Motor neuron (in vitro differentiated cells): Measurements from ENCODE around the gene DLL1. TPM values are rescaled to one million over a fixed set of nuclear protein-coding genes. Genes with fewer than 3 reads are reported as not detected.

Experiments used
- ATAC-seq, 8 experiments: fragments of 200-7000 bp; cut with Tn5 transposase; replicated peaks in 6 of 8; 2 replicates each; pipeline ENCODE4 v1.8.0; 2021; ENCODE audit warnings: mild to moderate bottlenecking in 8 of 8, moderate library complexity in 8 of 8
- H3K27ac ChIP-seq, 2 donors: fragments of 250-450 bp; sonication (Bioruptor Pico); 2 replicates each; pipeline ENCODE4 v1.9.0; 2021; ENCODE audit warnings: antibody characterized with exemption in 2 of 2, mild to moderate bottlenecking in 2 of 2, moderate library complexity in 1 of 2
- H3K4me1 ChIP-seq, 2 donors: fragments of 250-450 bp; sonication (Bioruptor Pico); replicated peaks in 1 of 2; 2 replicates each; pipeline ENCODE4 v1.6.1; 2021; ENCODE audit warnings: antibody characterized with exemption in 2 of 2, mild to moderate bottlenecking in 2 of 2, moderate library complexity in 1 of 2
- H3K4me3 ChIP-seq, 5 donors: fragments of 250-450 bp; sonication (Bioruptor Pico); 2 replicates each; pipeline ENCODE4 v1.9.0; 2021; ENCODE audit warnings: antibody characterized with exemption in 5 of 5, mild to moderate bottlenecking in 5 of 5, moderate library complexity in 4 of 5
- WGBS, 10 experiments: fragments of 450-650 bp; shearing (Covaris generic); methylation state at CpG; one replicate each; pipeline ENCODE4 v1.0.0; 2022; 5-methylcytosine and 5-hydroxymethylcytosine counted together
- in situ Hi-C, 9 experiments: fragments of 400-800 bp; cut with MboI; loops; one replicate each; pipeline ENCODE4 v1.15.0; 2021; ENCODE audit warnings: low sequenced_read_pairs in 9 of 9, low pct_unique_long_range_greater_than_20kb in 2 of 9; ENCODE audit not compliant: unreplicated experiment in 9 of 9
- total RNA-seq, 8 experiments: library from RNA; unstranded; fragments of 300-600 nt; gene quantifications; 2 replicates each; pipeline versions ENCODE4 v1.2.3 to v1.2.4, GENCODE V29; 2022

DLL1 gene
- total RNA-seq, 8 experiments from 2014 or later = 2.9 to 85.9 (median 10.7) TPM

DNA sequence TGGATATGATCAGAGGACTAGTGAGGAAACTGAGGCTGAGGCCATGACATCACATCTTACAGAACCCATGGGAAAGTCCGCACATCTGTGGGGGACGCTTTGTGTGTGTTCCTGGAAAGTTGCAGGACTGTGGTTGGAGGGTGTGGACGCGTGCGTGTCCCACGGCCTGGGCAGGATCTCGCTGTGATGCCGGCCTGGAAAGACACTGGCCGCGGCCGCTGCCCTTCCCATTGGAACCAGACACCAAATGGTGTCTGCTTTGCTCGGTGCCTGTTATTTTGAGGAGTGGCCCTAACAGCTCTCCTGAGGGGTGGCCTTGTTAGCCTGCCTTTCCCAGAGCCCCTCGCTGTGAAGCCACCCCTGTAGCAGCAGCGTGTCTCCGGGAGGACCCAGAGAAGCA, 41.1 kb downstream of the DLL1 start:
- Histone ChIP-seq H3K4me3 (no peak overlapping the region), H3K4me1 (peaks cover 36 to 43% of the 10 kb centered on the region in 2 donors), H3K27ac (no peak overlapping the region)
- in situ Hi-C loops = no loop called here
- WGBS, 10 experiments = 80 to 100% (median 88%) methylated on average over 1 to 4 of the region's 15 CpGs; no CpG with 5 or more reads in 6 of the 10 experiments
- ATAC-seq = no peak

DNA sequence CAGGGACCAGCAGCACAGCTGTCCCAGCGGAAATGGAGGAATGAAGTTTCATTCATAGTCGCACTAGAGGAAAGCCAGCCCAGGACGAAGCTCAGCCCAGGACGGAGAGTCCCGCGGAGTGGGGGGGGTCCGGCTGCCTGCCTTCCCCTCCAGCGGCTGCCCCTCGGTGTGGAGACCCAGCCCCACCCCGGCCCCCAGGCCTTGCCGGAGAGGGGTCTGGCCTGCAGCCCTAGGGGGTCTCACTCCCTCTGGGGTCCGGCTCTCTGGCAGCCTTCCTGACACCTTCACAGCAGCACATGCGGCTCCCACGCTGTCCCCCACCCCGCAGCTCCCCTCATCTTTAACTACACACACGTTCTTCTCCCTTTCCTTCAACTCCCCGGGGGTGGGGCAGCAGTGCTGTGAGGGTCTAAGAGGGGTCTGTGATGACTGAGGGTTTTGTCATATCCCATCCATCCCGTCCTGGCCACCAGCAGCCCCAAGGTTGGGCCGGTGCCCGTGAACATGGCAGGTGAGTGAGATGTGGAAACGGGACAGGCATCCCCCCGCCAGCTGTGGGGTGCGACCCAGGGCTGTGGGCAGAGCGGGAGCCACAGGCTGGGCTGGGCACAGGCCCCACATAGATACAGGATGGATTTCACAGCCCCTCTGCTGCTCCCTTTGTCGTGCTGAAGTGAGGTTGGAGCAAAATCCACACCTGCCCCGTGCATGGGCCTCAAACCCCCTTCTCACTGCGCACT, 41.8 kb downstream of the DLL1 start:
- no peak overlapping the region for H3K4me3 ChIP-seq
- in situ Hi-C loops = no loop called here

DNA sequence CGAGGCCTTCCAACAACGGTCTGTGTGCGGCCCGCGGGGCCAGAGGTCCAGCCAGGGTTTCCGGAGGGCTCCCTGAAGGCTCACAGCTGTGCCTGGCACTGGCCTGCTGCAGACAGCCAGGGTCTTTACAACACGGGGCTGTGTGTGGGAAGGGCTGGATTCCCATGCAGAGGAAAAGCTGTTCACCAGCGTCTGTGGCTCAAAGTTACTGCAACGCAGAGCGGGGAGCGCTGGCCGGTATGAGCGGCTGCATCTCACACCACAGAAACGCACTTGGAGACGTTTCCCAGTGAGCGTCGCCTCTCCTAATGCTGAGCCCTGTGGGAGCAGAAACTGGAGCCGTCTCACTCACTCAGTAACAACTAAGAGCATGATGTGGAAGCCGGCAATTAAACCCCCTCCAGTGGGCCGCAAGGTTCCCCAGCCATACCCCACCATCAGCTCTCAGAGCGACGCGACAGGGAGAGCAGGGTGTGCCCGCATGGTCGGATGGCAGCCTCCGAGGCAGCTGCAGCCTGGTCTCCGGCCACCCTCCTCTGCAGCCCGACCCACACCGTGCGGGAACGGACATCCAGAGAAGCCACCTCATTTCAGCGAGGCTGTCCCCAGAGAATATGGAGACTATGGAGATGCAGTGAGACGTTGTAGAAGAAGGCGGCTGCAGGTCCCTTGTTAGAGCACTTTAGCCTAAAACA, 42.6 kb downstream of the DLL1 start:
- WGBS, 10 experiments = 5 to 94% (median 75%) methylated on average over 2 to 24 of the region's 34 CpGs; no CpG with 5 or more reads in 1 of the 10 experiments
- ATAC-seq = peak in 1 of 8 experiments; percentile 17
- no peak overlapping the region for H3K4me3 ChIP-seq
- in situ Hi-C loops = no loop called here
- H3K27ac ChIP-seq = no peak overlapping the region
- peaks cover 49 to 59% of the 10 kb centered on the region in 2 donors for H3K4me1 ChIP-seq

More for the DNA sequence above, 41.8 kb downstream of the DLL1 start:
- H3K27ac ChIP-seq = no peak overlapping the region
- peaks cover 44 to 51% of the 10 kb centered on the region in 2 donors for H3K4me1 ChIP-seq
- ATAC-seq = no peak
- 90 to 100% (median 94%) methylated on average over 2 of the region's 27 CpGs; no CpG with 5 or more reads in 7 of the 10 experiments for WGBS, 10 experiments

DNA sequence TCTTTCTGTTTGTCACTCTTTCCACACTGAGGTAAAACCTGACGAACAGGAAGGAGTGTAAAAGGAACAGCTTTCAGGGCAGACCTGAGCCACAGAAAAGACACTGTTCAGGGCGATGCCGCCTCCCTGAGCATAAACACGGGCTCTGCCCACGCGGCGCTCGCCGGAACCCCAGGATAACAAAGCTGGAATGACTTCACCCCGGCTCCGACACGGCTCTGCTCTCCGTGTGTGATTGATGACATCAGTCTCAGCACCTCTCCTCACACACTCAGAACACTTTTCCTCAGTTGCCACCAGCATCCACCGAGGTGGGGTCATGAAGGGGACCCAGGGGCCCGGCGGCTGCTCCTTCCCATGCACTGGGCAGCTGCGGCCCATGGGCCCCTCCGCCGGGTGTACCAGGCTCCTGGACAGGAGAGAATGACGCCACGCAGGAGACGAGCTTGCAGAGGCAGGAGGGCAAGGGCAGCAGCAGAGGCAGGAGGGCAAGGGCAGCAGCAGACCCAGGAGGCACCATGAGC, 43.6 kb downstream of the DLL1 start:
- Histone ChIP-seq H3K27ac (no peak overlapping the region), H3K4me3 (no peak overlapping the region), H3K4me1 (peaks cover 58 to 67% of the 10 kb centered on the region in 2 donors)
- 20 to 100% (median 55%) methylated on average over 1 to 5 of the region's 22 CpGs; no CpG with 5 or more reads in 5 of the 10 experiments for WGBS, 10 experiments
- in situ Hi-C loops = no loop called here
- ATAC-seq = peak in 5 of 8 experiments; percentile 23 to 57 (median 50)

DNA sequence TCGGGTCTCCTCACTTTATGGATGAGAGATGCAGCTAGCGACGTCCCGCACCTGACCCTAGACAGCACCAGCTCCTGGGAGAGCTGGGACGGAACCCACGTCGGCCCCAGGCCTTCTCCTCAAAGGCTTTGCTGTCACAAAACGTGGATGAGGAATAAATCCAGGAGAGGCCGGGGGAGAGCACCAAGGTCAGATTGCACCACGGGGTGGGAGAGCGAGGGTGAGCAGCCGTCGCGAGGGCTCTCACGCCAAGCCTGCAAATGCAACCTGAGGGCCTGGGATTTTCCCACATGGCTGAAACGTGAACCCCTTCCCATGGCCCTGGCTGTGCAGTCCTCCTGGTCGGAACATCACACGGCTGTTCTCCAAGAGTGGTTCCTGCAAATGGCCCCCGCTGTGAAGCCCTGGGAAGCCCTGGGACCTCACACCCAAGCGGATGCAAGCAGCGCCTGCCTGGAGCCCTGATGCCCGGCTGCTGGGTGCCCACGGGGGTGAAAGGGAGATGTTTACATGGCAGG, 45.3 kb downstream of the DLL1 start:
- Histone ChIP-seq H3K4me1 (peaks cover 55 to 62% of the 10 kb centered on the region in 2 donors), H3K27ac (no peak overlapping the region), H3K4me3 (no peak overlapping the region)
- 27 to 91% (median 70%) methylated on average over 3 to 13 of the region's 23 CpGs; no CpG with 5 or more reads in 5 of the 10 experiments for WGBS, 10 experiments
- peak in 1 of 8 experiments; percentile 31 for ATAC-seq
- in situ Hi-C loops = no loop called here

DNA sequence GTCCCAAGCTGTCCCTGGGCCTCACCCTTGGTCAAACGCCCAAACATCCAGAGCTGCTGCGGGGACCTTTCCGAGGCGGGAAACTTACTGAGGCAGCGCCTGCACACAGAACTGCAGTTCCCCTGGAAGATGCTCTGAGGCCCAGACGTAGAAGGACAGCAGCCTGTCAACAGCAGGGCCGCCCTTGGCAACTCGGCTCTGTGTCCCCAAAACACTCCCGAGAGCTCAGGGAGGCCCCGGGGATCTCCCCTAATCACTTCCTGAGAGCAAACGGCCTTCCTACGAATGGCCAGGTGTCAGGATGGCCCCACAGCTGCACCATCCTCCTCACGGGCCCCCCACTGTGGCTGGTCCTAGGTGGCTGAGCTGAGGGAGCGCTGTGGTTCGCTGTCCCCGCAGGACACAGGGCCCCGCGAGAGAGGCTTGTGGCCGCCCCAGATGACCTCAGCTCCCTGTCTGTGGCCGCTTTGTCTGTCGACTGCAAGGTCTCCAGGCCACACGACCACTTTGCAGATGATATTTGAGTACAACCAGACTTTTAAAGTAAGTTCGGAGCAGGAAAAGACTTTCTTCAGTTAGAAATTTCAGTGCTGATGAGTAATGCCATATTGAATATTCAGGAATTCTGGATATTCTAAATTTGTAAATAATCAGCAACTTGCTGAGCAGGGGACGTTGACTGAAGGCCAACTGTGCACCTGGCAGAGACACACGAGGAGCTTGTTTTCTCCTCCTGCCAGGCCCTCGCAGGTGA, 46.0 kb downstream of the DLL1 start:
- in situ Hi-C loops = no loop called here
- no peak overlapping the region for H3K4me3 ChIP-seq
- 39 to 100% (median 67%) methylated on average over 1 to 12 of the region's 26 CpGs; no CpG with 5 or more reads in 1 of the 10 experiments for WGBS, 10 experiments
- H3K4me1 ChIP-seq = peaks cover 52 to 56% of the 10 kb centered on the region in 2 donors
- H3K27ac ChIP-seq = peak overlapping the region; percentile 9 to 56
- peak in 4 of 8 experiments; percentile 1 to 83 (median 70) for ATAC-seq

DNA sequence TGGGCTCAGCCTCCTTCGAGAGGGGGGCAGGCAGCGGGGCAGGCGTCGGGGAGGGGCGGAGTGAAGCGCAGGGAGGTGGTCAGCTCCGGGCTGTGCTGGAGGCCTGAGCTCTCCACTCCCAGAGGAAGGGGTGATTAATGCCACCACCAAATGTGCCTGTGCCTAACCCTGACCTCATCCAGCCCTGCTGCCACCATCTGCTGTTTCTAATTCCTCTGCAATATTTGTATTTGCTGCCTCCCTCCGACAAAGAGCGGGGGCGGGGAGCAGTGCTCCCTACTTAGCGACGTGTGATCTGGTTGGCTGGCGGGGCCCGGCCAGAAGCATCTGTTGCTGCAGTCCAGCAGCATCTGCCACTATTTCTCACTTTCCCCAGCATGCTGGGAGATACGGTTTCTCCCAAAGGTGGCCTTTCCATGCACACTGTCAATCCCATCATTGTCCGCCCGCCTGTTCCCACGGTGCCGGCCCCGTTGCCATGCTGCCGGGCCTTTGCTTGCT, 47.0 kb downstream of the DLL1 start:
- Histone ChIP-seq H3K4me1 (peaks cover 51 to 56% of the 10 kb centered on the region in 2 donors), H3K4me3 (no peak overlapping the region)
- in situ Hi-C loops = no loop called here

DNA sequence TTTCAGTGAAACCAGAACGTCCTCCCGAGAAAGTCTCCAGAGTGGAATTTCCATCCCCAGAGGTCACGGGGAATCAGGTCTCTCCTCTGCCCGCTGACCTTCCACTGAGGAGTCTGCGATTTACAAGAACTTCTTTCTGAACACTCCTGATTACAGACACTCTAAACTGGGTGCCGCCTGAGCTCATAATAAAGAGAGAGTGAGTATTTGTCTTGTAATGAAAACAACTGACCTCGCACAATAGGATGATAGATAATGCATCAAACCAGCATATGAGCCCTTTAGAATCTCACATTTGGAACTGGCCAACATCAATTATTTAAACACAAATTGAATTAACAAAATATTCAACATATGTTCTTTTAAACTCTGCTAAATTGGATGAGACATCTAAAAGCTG, 47.5 kb downstream of the DLL1 start:
- peak in 5 of 8 experiments; percentile 22 to 43 (median 35) for ATAC-seq
- Histone ChIP-seq H3K4me3 (no peak overlapping the region), H3K27ac (peak overlapping the region; percentile 1 to 34), H3K4me1 (peaks cover 47 to 51% of the 10 kb centered on the region in 2 donors)
- in situ Hi-C loops = no loop called here
- WGBS, 10 experiments = 13 to 80% (median 32%) methylated on average over 1 to 6 of the region's 7 CpGs; no CpG with 5 or more reads in 2 of the 10 experiments

More for the DNA sequence above, 47.0 kb downstream of the DLL1 start:
- WGBS, 10 experiments = 0 to 11% (median 4%) methylated on average over 1 to 9 of the region's 21 CpGs; no CpG with 5 or more reads in 4 of the 10 experiments
- peak; percentile 38 to 91 (median 83) for ATAC-seq
- H3K27ac ChIP-seq = peak overlapping the region; percentile 34 to 56

DNA sequence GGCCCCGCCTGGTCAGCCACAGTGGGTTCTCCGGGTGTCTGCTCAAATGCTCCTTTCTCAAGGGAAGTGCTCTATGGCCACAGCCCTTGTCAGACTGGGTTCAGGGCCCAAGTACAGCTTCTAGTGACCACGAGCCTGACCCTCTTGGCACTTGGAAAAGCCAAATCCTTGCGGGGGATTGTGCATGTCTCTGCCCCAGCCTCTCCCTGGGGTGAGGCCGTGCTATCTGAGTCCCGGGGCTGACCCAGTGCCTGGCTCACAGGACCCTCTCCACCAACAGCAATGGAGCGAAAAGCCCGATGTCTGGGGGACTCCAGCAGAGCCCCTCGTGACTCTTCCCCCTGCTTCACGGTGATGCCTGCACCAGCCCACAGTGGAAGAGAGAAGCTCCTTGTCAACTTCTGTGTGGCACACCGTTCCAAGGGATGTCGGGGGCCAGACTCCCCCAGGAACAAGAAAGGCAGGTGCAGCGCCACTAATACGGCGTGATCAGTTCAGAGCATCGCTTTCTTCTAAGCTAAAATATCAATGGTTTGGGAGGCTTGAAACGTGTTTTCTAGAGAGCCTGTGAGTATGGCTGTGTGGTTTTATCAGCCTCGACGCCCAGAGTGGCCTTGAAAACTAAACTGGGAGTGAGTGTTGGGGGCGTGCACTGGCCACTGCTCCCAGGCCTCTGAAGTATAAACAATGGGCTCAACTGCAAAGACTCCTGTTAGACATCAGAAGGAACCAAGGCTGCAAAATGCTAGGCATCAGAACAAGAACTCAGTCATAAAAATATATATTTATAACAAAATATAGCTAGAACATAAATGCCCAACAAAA, 51.9 kb downstream of the DLL1 start:
- 50 to 95% (median 84%) methylated on average over 1 to 20 of the region's 20 CpGs; no CpG with 5 or more reads in 2 of the 10 experiments for WGBS, 10 experiments
- Histone ChIP-seq H3K4me3 (no peak overlapping the region), H3K4me1 (peaks cover 37 to 42% of the 10 kb centered on the region in 2 donors), H3K27ac (no peak overlapping the region)
- no peak for ATAC-seq
- in situ Hi-C loops = no loop called here

DNA sequence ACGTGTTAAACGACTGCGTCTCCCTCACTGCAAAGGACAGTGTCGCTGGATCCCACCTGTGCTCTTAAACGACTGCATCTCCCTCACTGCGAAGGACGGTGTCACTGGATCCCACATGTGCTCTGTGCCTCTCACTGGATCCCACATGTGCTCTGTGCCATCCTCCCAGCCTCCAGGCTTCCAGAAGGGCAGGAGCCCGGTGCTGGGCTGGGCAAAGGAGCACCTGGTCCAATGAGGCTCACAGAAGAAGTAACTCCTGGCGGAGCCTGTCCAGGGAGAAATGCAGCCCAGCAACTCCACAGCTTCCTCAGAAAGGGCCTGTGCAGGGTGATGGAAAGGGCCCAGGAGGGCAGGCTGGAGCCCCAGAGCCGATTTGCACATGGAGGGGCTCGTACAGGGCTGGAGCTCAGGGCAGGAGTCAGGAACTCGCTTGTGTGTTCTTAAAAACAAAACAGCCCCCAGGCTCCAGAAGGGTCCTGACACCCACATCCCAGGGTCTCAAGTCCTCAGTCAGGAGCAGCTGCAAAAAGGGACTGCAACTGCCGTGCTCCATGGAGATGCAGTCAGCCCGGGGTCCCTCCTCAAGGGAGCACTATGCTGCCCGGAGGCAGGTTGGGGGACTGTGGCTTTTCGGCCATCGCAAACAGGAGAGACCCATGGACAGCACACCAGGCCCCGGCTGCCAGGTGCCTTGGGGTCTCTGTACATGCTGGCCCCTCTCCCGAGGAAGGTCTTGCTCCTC, 52.7 kb downstream of the DLL1 start:
- 64 to 100% (median 82%) methylated on average over 1 to 6 of the region's 19 CpGs; no CpG with 5 or more reads in 5 of the 10 experiments for WGBS, 10 experiments
- no peak for ATAC-seq
- Histone ChIP-seq H3K4me3 (no peak overlapping the region), H3K27ac (no peak overlapping the region), H3K4me1 (peaks cover 33 to 37% of the 10 kb centered on the region in 2 donors)
- in situ Hi-C loops = no loop called here
